COLO668 (cell line): ENCODE measurements around the gene RNF222.
"Not testable (repeated sequence)": the region's sequence is repeated elsewhere in the genome, so short reads cannot be mapped to it uniquely, and the experiment has no call there.

Source experiments
- DNase-seq: peaks from one replicate; lab custom pipeline; 2025; ENCODE audit not compliant: unreplicated experiment; lab: John Stamatoyannopoulos, UW

RNF222 gene

GRCh38 chr17:8412089-8412488, 14.5 kb upstream of the RNF222 start:
- DNase-seq: no peak

- DNase-seq: no peak
Observed at GRCh38 chr17:8410883-8411238, 13.2 kb upstream of the RNF222 start.

GRCh38 chr17:8409966-8410882, 12.6 kb upstream of the RNF222 start:
- peak; percentile 80 for DNase-seq

GRCh38 chr17:8408371-8408770, 10.7 kb upstream of the RNF222 start:
- peak; percentile 15 for DNase-seq

GRCh38 chr17:8406174-8406573, 8.5 kb upstream of the RNF222 start:
- no peak for DNase-seq

GRCh38 chr17:8405499-8406016, 7.9 kb upstream of the RNF222 start:
- DNase-seq: peak; percentile 6

- no peak for DNase-seq
Observed at GRCh38 chr17:8402921-8403536, 5.4 kb upstream of the RNF222 start.

- no peak for DNase-seq
Observed at GRCh38 chr17:8401107-8401506, 3.5 kb upstream of the RNF222 start.

GRCh38 chr17:8398980-8399379, 1.4 kb upstream of the RNF222 start:
- DNase-seq: no peak

GRCh38 chr17:8394497-8394896, 3.1 kb downstream of the RNF222 start:
- not testable (repeated sequence) for DNase-seq

GRCh38 chr17:8393470-8394231, 4.0 kb downstream of the RNF222 start:
- DNase-seq: no peak

- no peak for DNase-seq
Observed at GRCh38 chr17:8392674-8393469, 4.8 kb downstream of the RNF222 start.

- no peak for DNase-seq
Observed at GRCh38 chr17:8392274-8392673, 5.4 kb downstream of the RNF222 start.

- no peak for DNase-seq
Observed at GRCh38 chr17:8391711-8392110, 5.9 kb downstream of the RNF222 start.

GRCh38 chr17:8387914-8388651, 9.5 kb downstream of the RNF222 start:
- no peak for DNase-seq

- no peak for DNase-seq
Observed at GRCh38 chr17:8386841-8387240, 10.8 kb downstream of the RNF222 start.

GRCh38 chr17:8384801-8385378, 12.7 kb downstream of the RNF222 start:
- DNase-seq: no peak

GRCh38 chr17:8383143-8383822, 14.3 kb downstream of the RNF222 start, which contains the start of gene RPL26:
RPL26 (minus strand) TSS chr17:8383193; CDS start chr17:8382310, 883 bp downstream.
- peak; percentile 93 for DNase-seq

- no peak for DNase-seq
Observed at GRCh38 chr17:8382880-8383142, 14.8 kb downstream of the RNF222 start.
